Urinary bladder (tissue), 4 donors: ENCODE data around the gene P2RX4. TPM values are rescaled to one million over a fixed set of nuclear protein-coding genes. Genes with fewer than 3 reads are reported as not detected.

Source experiments
- DNase-seq: peaks from one replicate; pipeline ENCODE4 v3.0.0-alpha.2; 2015; ENCODE audit errors: extremely low spot score
- H3K27ac ChIP-seq: one replicate; pipeline ENCODE4 v1.5.1; 2013; ENCODE audit warnings: low read depth, mild to moderate bottlenecking, moderate library complexity
- H3K36me3 ChIP-seq: one replicate; pipeline ENCODE4 v1.6.1; 2013; ENCODE audit warnings: mild to moderate bottlenecking, moderate library complexity; ENCODE audit not compliant: insufficient read depth
- H3K4me1 ChIP-seq: one replicate; pipeline ENCODE4 v1.6.1; 2013; ENCODE audit warnings: mild to moderate bottlenecking, moderate library complexity; ENCODE audit not compliant: insufficient read depth
- H3K4me3 ChIP-seq: one replicate; pipeline ENCODE4 v1.5.1; 2013; ENCODE audit warnings: low read depth, low read length
- WGBS: extraction: QIAGEN DNeasy Blood & Tissue Kit; methylation state at CpG from one replicate; pipeline ENCODE4 v1.1.7; 2013; 5-methylcytosine and 5-hydroxymethylcytosine counted together
- polyA plus RNA-seq: library from polyadenylated mRNA; stranded (reverse); fragments of 200-250 nt; gene quantifications from one replicate; pipeline ENCODE4 v1.2.3, GENCODE V29; 2013
- total RNA-seq: library from RNA; depleted of rRNA; stranded (reverse); fragments of >200 nt; gene quantifications from one replicate; pipeline ENCODE4 v1.2.3, GENCODE V29; 2014
- donor health status: healthy with polysubstance abuse.
- donor health status: healthy.

P2RX4 gene
- total and polyA plus RNA-seq, 2 donors = 14.6 to 14.7 TPM

- DNase-seq = no peak
- Histone ChIP-seq H3K36me3 (no peaks in the 10 kb centered on the region), H3K27ac (no peak overlapping the region), H3K4me1 (no peaks in the 10 kb centered on the region), H3K4me3 (no peak overlapping the region)
- 90% methylated on average over 19 of the region's 19 CpGs for WGBS
These were observed 33.0 kb upstream of the P2RX4 start for GRCh38 chr12:121176826-121177529.

- DNase-seq = no peak
- Histone ChIP-seq H3K4me3 (no peak overlapping the region), H3K36me3 (no peaks in the 10 kb centered on the region), H3K27ac (no peak overlapping the region), H3K4me1 (no peaks in the 10 kb centered on the region)
- 59% methylated on average over 3 of the region's 3 CpGs for WGBS
These were observed 28.7 kb upstream of the P2RX4 start for GRCh38 chr12:121181181-121181580.

DNA sequence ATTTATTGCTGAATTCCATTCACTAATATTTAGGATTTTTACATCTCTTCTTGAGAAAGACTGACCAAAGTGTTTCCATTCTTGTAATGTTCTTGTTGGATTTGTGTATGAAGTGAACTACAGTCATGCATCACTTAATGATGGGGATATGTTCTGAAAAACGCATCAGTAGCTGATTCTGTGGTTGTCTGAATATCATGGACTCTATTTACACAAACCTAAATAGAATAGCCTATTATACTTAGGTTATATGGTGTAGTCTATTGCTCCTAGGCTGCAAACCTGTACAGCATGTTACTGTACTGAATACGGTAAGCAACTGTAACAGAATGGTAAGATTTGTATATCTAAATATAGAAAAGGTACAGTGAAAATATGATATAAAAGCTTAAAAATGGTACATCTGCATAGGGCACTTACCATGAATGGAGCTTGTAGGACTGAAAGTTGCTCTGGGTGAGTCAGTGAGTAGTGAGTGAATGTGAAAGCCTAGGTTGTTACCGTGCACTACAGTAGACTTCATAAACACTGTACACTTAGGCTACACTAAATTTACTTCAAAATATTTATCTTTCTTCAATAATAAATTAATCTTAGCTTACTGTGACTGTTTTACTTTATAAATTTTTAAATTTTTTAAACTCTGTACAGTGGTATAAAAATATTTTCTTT lies 27.6 kb upstream of the P2RX4 start:
- no peak overlapping the region for H3K27ac ChIP-seq
- DNase-seq = no peak
- WGBS = 88% methylated on average over 3 of the region's 3 CpGs
- H3K4me1 ChIP-seq = no peaks in the 10 kb centered on the region
- no peak overlapping the region for H3K4me3 ChIP-seq
- no peaks in the 10 kb centered on the region for H3K36me3 ChIP-seq

GRCh38 chr12:121184425-121184824 lies 25.5 kb upstream of the P2RX4 start:
- Histone ChIP-seq H3K4me3 (no peak overlapping the region), H3K27ac (no peak overlapping the region), H3K4me1 (no peaks in the 10 kb centered on the region), H3K36me3 (no peaks in the 10 kb centered on the region)
- no peak for DNase-seq
- 83% methylated on average over 15 of the region's 15 CpGs for WGBS

DNA sequence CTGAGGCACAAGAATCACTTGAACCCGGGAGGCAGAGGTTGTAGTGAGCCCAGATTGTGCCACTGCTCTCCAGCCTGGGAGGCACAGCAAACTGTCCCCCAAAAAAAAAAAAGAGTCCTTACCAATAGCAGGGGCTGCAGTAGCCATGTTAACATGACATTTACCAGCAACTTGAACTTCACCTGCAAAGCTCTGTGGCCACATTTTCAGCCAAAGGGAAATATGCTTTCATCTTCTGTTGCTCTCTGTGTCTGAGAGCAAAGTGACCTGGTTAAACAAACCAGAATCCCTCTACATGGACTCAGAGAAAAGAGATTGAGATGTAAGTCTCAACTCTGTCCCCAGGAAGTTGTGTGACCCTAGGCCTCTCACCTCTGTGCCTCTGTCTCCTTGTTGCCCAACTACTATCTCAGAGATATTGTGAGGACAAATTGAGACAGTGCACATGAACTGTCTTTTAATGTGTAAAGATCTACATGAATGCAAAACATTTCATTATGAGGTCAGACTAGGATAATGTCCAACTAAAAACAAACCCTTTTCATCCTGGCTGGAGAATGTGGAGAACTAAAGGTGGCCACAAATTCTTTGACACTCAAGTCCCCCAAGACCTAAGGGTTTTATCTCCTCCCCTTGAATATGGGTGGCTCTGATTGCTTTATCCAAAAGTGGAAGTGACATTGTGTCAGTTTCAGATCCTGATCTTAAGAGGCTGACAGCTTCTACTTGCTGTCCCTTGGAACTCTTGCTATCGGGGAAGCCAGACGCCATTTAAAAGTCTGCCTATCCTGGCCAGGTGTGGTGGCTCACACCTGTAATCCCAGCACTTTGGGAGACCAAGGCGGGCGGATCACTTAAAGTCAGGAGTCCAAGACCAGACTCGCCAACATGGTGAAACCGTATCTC lies 24.7 kb upstream of the P2RX4 start:
- H3K27ac ChIP-seq = no peak overlapping the region
- no peaks in the 10 kb centered on the region for H3K4me1 ChIP-seq
- H3K36me3 ChIP-seq = no peaks in the 10 kb centered on the region
- no peak for DNase-seq
- H3K4me3 ChIP-seq = no peak overlapping the region
- 92% methylated on average over 7 of the region's 7 CpGs for WGBS

GRCh38 chr12:121186826-121187225 lies 23.1 kb upstream of the P2RX4 start:
- WGBS = 84% methylated on average over 2 of the region's 2 CpGs
- H3K36me3 ChIP-seq = no peaks in the 10 kb centered on the region
- no peaks in the 10 kb centered on the region for H3K4me1 ChIP-seq
- no peak overlapping the region for H3K4me3 ChIP-seq
- no peak for DNase-seq
- H3K27ac ChIP-seq = no peak overlapping the region

GRCh38 chr12:121187501-121187900 lies 22.4 kb upstream of the P2RX4 start:
- 82% methylated on average over 7 of the region's 7 CpGs for WGBS
- no peak for DNase-seq
- Histone ChIP-seq H3K27ac (no peak overlapping the region), H3K4me1 (no peaks in the 10 kb centered on the region), H3K36me3 (no peaks in the 10 kb centered on the region), H3K4me3 (no peak overlapping the region)

- Histone ChIP-seq H3K27ac (no peak overlapping the region), H3K36me3 (no peaks in the 10 kb centered on the region), H3K4me1 (no peaks in the 10 kb centered on the region), H3K4me3 (no peak overlapping the region)
- WGBS = 96% methylated on average over 2 of the region's 2 CpGs
- no peak for DNase-seq
These were observed 21.7 kb upstream of the P2RX4 start for GRCh38 chr12:121188227-121188626.

- H3K4me1 ChIP-seq = no peaks in the 10 kb centered on the region
- DNase-seq = no peak
- H3K4me3 ChIP-seq = no peak overlapping the region
- no peaks in the 10 kb centered on the region for H3K36me3 ChIP-seq
- 92% methylated on average over 9 of the region's 9 CpGs for WGBS
- no peak overlapping the region for H3K27ac ChIP-seq
These were observed 20.8 kb upstream of the P2RX4 start for GRCh38 chr12:121189131-121189530.

DNA sequence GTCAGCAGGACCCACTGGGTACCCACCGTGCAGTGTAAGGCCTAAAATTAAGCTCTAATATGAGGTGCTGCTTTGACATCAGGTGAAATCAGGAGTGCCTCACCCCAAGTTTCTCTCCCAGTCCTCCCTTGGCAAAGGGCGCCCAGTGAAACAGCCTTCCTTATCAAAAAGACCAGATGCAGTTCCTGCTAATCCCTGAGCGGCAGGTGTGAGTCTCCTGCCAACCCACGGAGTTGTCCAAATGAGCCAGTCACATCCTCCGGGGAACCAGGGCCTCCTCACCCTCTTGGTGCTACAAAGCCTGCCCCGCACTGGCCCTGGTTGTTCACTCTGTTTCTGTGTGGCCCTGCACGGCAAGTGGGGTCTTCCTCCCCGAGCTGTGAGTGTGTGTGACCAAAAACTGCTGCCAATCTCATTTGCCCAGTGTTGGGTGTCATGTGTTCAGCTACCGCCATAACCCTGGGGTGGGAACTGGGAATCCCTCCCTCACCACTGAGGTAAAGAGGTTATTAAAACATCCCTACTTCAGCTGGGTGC lies 20.2 kb upstream of the P2RX4 start:
- H3K4me3 ChIP-seq = no peak overlapping the region
- DNase-seq = no peak
- H3K36me3 ChIP-seq = no peaks in the 10 kb centered on the region
- no peaks in the 10 kb centered on the region for H3K4me1 ChIP-seq
- H3K27ac ChIP-seq = no peak overlapping the region
- 85% methylated on average over 9 of the region's 9 CpGs for WGBS

DNA sequence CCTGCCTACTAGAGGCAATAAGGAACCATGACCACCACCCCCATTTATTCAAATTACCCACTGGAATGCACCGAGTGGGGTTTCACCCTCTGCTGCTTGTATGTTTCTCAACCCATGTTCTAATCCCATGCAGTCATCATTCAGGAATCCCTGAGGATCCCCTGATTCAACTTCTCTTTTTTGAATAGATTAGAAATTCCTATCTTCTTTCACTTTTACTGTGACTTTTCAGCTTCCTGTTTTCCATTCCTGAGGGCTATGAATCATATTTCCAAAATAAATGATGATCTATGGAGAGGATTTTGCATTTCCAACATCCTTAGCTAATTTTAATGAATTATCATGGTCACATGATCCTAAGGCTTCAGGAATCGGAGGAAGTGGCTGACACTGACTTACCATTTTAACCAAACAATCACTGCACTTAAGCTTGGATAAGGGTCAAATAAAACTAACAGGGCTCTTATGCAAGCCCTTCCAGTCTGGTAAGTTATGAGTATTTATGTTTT lies 19.4 kb upstream of the P2RX4 start:
- Histone ChIP-seq H3K36me3 (no peaks in the 10 kb centered on the region), H3K4me1 (no peaks in the 10 kb centered on the region), H3K4me3 (no peak overlapping the region), H3K27ac (no peak overlapping the region)
- no peak for DNase-seq
- 39% methylated on average over 2 of the region's 2 CpGs for WGBS

GRCh38 chr12:121191151-121191550 lies 18.8 kb upstream of the P2RX4 start:
- Histone ChIP-seq H3K27ac (no peak overlapping the region), H3K4me3 (no peak overlapping the region), H3K4me1 (no peaks in the 10 kb centered on the region), H3K36me3 (no peaks in the 10 kb centered on the region)
- no peak for DNase-seq
- WGBS = 89% methylated on average over 3 of the region's 3 CpGs

DNA sequence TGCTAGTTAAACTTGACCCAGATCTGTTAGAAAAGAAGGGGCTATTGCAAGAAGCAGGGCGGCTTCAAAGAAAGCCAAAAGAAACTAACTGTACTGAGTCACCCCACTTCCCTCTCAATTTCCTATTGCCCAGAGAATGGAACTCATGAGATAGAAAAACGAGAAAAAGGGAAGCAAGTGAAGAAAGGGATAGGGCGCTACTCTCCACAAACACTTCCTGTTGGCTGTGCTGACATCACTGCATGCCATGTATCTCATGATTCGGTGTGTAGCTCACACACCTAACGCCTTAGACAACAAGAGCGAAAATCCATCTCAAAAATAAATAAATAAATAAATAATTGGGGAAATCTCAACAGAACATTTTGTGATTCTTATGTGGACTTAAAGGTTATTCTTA lies 13.0 kb upstream of the P2RX4 start:
- H3K36me3 ChIP-seq = no peaks in the 10 kb centered on the region
- H3K27ac ChIP-seq = no peak overlapping the region
- 74% methylated on average over 6 of the region's 6 CpGs for WGBS
- DNase-seq = no peak
- H3K4me3 ChIP-seq = no peak overlapping the region
- no peaks in the 10 kb centered on the region for H3K4me1 ChIP-seq
